Erythroblast (primary cell): Measurements from ENCODE around the gene RBFOX1.

ENCODE experiments used
- GATA1 ChIP-seq: IDR thresholded peaks from 2 replicates; pipeline ENCODE4 v1.6.1; 2011; ENCODE audit warnings: low read depth, mild to moderate bottlenecking, control low read depth, low read length, moderate library complexity
- POLR2A ChIP-seq: IDR thresholded peaks from 2 replicates; pipeline ENCODE4 v1.6.1; 2011; ENCODE audit warnings: mild to moderate bottlenecking, low read length

GRCh38 chr16:7613518-7613917, 280.9 kb downstream of the RBFOX1 start:
- TF ChIP-seq POLR2A (no peak), GATA1 (no peak)
